Loucy (cell line): ENCODE data around the gene AMIGO2.

Experiments used
- CTCF ChIP-seq: fragments of 200-600 bp; sonication (generic); conservative IDR thresholded peaks from 2 replicates; pipeline ENCODE4 v1.5.1; 2014; ENCODE audit warnings: mild to moderate bottlenecking, antibody characterized with exemption, low read length
- EZH2phosphoT487 ChIP-seq: fragments of 200-600 bp; IDR thresholded peaks from 2 replicates; pipeline ENCODE4 v1.6.1; 2018; ENCODE audit warnings: antibody characterized with exemption, mild to moderate bottlenecking, moderate library complexity, borderline replicate concordance

GRCh38 chr12:47110011-47110541 is 30.3 kb upstream of the AMIGO2 start:
- no peak for TF ChIP-seq CTCF
- TF ChIP-seq EZH2phosphoT487, result no peak
